Thoracic aorta (tissue), 2 donors: ENCODE data around the gene HRAS. TPM values are rescaled to one million over a fixed set of nuclear protein-coding genes. Genes with fewer than 3 reads are reported as not detected.

ENCODE experiments used
- ATAC-seq: fragments of 150-250 bp; one replicate; pipeline ENCODE4 v1.8.0; 2017; ENCODE audit warnings: low read depth; ENCODE audit not compliant: insufficient number of reproducible peaks, low FRiP score
- DNase-seq: peaks from one replicate; pipeline ENCODE4 v3.0.0-alpha.2; 2020; ENCODE audit warnings: low spot score
- H3K27ac ChIP-seq, 2 donors: fragments of 200-600 bp; sonication (generic); 1 replicate in 1 of 2; 2 replicates in 1 of 2; pipeline ENCODE4 v1.5.1; 2016; ENCODE audit warnings: mild to moderate bottlenecking in 2 of 2, moderate library complexity in 2 of 2
- H3K27me3 ChIP-seq: fragments of 200-600 bp; sonication (generic); replicated peaks from 2 replicates; pipeline ENCODE4 v1.6.0; 2016; ENCODE audit warnings: mild to moderate bottlenecking; ENCODE audit not compliant: insufficient read depth
- H3K36me3 ChIP-seq: fragments of 200-600 bp; sonication (generic); one replicate; pipeline ENCODE4 v1.5.1; 2016
- H3K4me1 ChIP-seq, 2 donors: fragments of 200-600 bp; sonication (generic); 1 replicate in 1 of 2; 2 replicates in 1 of 2; pipeline versions ENCODE4 v1.5.1 to v1.6.0; 2016; ENCODE audit warnings: low read depth in 2 of 2, mild to moderate bottlenecking in 1 of 2; ENCODE audit not compliant: control insufficient read depth in 1 of 2
- H3K4me3 ChIP-seq: fragments of 200-600 bp; sonication (generic); 2 replicates; pipeline ENCODE4 v1.5.1; 2016; ENCODE audit warnings: mild to moderate bottlenecking
- H3K9me3 ChIP-seq: fragments of 200-600 bp; sonication (generic); 2 replicates; pipeline ENCODE4 v1.5.1; 2016
- CTCF ChIP-seq: fragments of 200-600 bp; sonication (generic); IDR thresholded peaks from one replicate; pipeline ENCODE4 v1.5.1; 2019; ENCODE audit warnings: antibody characterized with exemption
- total RNA-seq, 2 donors: library from RNA; depleted of rRNA; stranded (reverse); fragments of >200 nt; gene quantifications; one replicate each; pipeline versions ENCODE4 v1.1.0 to v1.2.3, GENCODE V29; 2016

Gene HRAS
- total RNA-seq, 2 donors from 2014 or later, result 17.7 to 32.4 TPM

- Histone ChIP-seq H3K4me1 (peaks cover 12 to 15% of the 10 kb centered on the region in 2 donors), H3K27ac (no peak overlapping the region), H3K4me3 (peak overlapping the region; percentile 89), H3K36me3 (no peaks in the 10 kb centered on the region), H3K9me3 (no peaks in the 10 kb centered on the region), H3K27me3 (no peaks in the 10 kb centered on the region)
- ATAC-seq (no peak), DNase-seq (no peak)
- TF ChIP-seq CTCF, result no peak
These were observed 26.0 kb upstream of the HRAS start for GRCh38 chr11:561148-562003.

DNA sequence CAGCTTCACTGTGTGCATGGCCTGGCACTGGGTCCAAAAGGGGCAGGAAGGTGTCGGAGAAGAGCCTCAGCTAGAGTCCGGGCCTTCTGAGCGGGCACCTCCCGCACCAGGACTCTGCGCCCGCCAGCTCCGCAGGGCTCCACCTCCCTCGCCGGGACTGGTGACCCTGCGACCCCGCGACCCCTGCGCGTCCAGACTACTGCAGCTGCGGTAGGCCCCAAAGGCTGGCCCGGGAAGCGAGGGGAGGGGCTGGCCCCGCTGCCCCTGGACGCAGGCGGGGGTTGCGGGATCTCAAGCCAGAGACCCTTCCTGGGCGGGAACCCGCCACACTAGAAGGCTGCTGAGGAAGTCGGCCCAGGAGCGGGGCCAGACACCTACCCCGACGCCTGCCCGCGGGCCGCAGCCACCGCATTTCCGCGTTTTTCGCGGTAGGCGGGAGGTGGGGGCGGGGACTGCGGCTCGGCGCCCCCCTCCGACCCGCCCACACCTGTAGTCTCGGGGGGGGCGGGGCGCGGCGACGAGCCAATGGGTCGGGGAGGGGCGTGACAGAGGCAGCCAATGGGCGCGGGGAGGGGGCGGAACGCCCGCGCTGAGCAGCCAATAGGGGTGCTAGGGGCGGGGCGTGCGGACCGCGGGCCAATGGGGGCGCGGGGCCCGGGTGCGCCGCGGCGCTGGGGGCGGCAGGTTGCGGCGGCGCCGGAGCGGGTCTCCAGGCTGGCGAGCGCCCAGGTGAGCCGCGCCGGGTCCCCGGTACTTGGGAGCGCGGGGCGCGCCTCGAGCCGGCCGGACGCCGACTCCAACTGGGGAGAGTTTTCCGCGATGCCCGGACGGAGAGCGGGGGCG is 25.1 kb upstream of the HRAS start, which contains the start of the genes LMNTD2 and RASSF7:
TSS of gene LMNTD2 (minus strand) at position 434 of the 843 bp plus-strand sequence. CDS start at position 412, 22 bp downstream.
TSS of gene RASSF7 (plus strand) at position 666 of the 843 bp plus-strand sequence. CDS start 799 bp downstream, outside the sequence.
- no peaks in the 10 kb centered on the region for H3K9me3 ChIP-seq
- ATAC-seq (peak; percentile 80), DNase-seq (peak; percentile 51)
- H3K4me1 ChIP-seq, result peaks cover 12 to 21% of the 10 kb centered on the region in 2 donors
- H3K27me3 ChIP-seq, result no peaks in the 10 kb centered on the region
- H3K36me3 ChIP-seq, result no peaks in the 10 kb centered on the region
- H3K4me3 ChIP-seq, result peak within 1 kb of the TSS; percentile 89
- H3K27ac ChIP-seq, result no peak within 1 kb of the TSS
- TF ChIP-seq CTCF, result no peak

DNA sequence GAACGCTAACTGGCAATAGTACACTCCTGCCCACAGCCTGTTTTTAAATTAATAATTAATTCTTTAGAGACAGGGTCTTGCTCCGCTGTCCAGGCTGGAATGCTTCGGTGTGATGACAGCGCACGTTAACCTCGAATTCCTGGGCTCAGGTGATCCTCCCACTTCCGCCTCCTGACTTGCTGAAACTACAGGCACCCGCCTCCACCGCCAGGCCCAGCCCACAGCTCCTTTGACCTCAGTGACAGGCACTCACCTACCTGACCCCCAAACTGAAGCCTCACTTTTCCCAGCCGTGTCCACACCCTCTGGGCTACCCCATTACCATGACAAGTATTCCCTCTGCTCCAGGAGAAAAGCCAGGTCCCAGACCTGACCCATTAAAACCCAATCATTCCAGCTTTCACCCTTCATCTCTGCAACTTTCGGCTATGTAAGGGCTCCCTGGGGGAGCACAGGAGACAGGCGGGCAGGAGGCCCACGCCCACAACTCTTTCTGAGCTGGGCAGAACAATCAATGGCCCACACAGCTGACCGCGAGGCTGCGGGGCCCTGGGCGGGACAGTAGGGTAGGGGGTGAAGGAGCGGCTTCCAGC is 24.4 kb upstream of the HRAS start:
- no peaks in the 10 kb centered on the region for H3K9me3 ChIP-seq
- H3K4me3 ChIP-seq, result peak overlapping the region; percentile 89
- TF ChIP-seq CTCF, result no peak
- no peaks in the 10 kb centered on the region for H3K36me3 ChIP-seq
- no peaks in the 10 kb centered on the region for H3K27me3 ChIP-seq
- H3K4me1 ChIP-seq, result peaks cover 16 to 26% of the 10 kb centered on the region in 2 donors
- ATAC-seq (no peak), DNase-seq (no peak)
- no peak overlapping the region for H3K27ac ChIP-seq

DNA sequence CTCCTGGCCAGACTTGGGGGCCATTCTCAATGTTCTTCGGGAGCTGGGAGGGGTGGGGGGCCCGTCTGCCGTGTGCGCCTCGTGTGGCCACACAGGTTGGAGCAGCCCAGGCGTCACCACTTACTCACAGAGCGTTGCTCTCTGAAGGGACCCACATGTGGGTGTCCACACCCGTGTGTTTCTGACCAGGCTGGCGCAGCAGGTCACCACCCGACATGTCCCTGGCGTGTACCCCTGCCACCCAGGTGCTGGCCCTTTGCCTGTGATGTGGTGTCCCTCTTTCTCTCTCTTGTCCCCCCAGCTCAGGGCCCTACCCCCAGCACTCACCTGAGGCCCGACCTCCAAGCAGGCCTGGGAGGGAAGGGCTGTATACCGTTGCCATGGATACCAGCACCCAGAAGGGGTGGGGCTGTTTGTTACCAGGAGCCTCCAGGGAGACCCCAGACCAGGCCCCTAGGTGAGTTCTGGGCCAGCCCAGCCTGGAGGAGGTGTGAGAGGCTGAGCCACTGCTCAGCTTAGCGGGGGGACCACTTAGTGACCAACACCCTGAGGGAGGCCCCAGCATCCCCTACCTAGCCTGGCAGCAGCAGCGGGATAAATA is 23.7 kb upstream of the HRAS start:
- no peak overlapping the region for H3K27ac ChIP-seq
- no peak for TF ChIP-seq CTCF
- H3K27me3 ChIP-seq, result no peaks in the 10 kb centered on the region
- ATAC-seq (no peak), DNase-seq (no peak)
- H3K4me1 ChIP-seq, result peaks cover 20 to 31% of the 10 kb centered on the region in 2 donors
- no peaks in the 10 kb centered on the region for H3K9me3 ChIP-seq
- no peaks in the 10 kb centered on the region for H3K36me3 ChIP-seq
- no peak overlapping the region for H3K4me3 ChIP-seq
